NCI-H1436 treated with DMSO at 0.1 percent for 48 hours (cell line): ENCODE measurements around the gene LONP1.

Experiments used
- DNase-seq: peaks from one replicate; lab custom pipeline; 2025; lab: John Stamatoyannopoulos, UW

LONP1 gene

DNA sequence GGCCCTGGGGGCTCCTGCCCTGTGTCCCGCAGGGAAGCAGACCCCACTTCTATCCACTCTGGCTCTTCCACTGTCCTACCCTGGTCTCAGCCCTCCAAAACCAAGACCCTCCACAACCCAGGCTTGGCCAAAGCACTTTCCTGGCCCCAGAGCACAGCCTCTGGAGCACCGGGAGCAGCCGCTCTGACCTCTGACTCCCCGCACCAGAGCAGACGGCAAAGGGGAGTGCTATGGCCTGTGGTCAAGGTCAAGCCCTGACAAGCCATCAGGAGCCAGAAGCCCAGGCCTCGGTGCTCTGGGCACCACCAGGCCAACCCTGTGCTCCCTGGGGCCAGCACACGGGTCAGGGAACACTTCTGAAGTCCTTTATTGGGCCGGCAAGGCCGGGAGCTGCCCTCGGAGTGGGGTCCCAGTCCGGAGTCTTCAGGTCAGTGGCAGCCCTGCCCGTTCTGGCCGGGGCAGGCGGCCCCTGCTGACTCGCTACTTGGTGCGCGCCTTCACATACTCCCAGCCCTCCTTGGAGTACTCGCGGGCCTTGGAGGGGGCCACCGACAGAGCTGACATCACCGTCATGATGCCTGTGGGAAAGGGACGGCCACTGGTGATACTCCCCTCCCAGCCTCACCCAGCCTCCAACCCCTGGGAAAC, 41.8 kb downstream of the LONP1 start:
- no peak for DNase-seq

DNA sequence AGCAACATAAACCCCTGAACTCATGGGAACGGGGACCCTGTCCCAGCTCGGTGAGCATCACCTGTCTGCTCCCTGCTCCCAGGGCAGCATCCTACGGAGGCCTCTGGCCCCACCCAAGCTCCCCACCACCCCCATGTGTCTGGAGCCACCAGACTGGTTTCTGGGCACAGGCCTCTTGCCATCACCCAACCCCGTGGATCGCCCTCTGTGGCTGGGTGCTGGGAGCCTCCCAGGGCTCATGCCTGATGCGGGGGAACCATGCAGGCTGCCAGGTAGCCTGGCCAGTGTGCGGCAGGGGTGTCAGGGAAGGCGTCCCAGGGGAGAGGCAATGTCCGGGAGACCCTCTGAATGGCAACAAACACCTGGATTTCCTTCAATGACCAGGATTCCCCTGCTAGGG, 42.4 kb downstream of the LONP1 start:
- DNase-seq: no peak

DNA sequence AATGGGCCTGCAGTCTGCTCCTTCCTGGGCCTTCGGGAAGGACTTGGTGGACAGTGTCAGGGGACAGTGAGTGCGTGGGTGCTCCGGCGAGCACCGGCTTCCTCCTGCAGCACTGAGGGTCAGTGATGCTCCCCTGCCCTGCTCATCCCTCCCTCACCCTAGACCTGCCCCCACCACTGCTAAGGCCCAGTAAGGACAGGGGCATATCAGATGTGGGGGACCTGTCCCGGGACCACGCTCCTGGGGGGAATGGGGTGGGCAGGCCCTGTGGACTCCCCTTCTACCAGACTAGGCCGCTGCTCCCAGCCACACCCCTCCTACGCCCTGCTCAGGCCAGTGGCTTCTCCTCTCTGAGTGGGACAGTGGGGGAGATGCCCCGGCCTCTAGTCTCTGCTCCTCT, 42.8 kb downstream of the LONP1 start:
- no peak for DNase-seq

DNA sequence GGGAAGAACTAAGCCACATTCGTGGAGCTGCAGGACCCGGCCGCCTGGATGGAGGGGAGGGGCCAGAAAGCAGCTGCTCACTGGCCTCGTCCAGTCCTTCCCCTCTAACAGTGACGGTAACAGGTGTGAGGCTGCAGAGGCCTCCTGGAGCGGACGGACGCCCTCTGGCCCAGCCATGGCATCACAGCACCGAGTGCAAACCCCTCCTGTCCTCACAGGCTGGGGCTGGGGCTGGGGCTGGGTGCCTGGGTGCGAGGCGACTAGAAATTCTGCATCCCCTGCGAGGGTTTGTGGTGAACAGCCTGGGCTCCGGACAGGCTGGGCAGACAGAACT, 43.2 kb downstream of the LONP1 start:
- DNase-seq: no peak

DNA sequence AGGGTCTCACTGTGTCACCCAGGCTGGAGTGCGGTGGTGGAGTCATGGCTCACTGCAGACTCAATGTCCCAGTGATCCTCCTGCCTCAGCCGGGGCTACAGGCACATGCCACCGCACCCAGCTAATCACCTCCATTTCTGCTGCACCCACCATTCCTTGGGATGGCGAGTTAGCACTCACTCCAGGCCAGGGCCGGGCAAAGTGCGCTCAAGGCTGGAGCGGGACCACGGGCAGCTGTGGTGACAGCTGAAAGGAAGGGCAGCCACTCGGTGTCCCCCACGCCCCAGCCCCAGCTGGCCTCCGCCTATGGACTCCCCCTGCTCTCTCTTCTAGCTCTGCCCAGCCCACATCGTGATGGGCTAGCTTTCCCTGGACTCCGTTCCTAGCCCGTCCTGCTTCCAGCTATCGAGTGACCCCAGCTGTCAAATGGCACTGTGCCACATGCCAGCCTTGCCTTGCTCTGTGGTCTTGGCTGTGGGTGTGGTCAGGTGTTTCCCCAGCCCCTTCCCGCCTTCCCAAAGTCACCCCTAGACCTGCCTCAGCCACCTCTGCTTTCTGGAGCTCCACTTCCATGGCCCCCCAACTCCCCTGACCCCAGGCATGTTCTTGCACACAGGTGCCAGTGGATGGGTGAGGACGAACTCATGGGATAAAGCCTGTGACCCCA, 43.7 kb downstream of the LONP1 start:
- DNase-seq: no peak

DNA sequence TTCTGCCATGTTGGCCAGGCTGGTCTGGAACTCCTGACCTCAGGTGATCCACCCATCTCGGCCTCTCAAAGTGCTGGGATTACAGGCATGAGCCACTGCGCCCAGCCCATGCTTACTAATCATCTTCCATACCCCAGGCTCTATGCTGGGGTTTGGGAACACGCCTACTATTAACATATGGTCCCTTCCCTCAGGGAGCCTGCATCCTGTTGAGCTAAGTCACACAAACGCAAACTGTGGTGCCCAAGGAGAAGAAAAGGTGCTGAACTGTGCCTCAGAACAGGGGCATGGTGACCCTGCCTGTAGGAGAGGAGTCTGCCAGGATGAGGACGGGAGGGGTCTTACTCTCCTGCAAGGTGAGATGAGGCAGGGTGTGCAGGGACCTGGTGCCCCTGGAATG, 45.2 kb downstream of the LONP1 start:
- no peak for DNase-seq

DNA sequence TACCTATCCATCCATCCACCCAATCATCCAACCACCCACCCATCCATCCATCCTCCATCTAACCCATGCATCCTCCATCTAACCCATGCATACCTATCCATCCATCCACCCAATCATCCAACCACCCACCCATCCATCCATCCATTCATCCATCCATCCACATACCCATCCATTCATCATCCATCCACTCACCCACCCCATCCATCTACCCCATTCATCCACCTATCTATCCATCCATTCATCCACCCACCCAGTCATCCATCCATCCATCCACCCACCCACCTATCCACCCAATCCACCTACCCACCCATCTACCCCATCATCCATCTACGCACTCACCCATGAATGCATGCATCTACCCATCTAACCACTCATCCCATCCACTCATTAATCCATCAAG, 46.2 kb downstream of the LONP1 start:
- no peak for DNase-seq

DNA sequence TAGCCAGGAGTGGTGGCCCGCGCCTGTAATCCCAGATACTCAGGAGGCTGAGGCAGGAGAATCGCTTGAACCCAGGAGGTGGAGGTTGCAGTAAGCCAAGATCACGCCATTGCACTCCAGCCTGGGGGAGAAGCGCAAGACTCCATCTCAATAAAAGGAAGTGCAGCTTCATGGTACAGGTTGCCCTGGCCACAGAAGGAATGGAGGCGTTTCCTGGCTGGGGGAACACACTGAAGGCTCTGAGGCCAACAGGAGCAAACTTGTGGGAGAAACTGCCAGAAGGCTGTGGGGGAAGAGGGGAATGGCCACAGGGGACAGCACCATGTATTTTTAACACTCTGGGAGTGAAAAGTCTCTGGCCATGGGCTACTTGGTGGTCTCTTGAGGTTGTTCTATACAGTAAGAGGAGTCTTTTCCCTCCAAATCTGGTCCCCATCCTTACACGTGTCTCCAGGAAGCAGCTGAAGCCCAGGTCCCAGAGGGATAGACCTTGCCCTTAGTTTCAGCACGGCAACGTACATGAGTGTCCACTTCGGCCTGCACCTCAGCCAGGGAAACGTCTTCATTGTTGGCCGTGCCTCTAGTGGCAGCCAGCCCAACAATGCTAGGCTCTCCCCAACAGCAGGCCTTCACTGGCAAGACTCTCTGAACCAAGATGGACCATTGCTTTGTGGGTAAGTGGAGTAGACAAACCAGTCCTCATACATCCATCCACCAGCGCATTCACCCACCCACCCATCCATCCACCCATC, 47.1 kb downstream of the LONP1 start:
- no peak for DNase-seq

DNA sequence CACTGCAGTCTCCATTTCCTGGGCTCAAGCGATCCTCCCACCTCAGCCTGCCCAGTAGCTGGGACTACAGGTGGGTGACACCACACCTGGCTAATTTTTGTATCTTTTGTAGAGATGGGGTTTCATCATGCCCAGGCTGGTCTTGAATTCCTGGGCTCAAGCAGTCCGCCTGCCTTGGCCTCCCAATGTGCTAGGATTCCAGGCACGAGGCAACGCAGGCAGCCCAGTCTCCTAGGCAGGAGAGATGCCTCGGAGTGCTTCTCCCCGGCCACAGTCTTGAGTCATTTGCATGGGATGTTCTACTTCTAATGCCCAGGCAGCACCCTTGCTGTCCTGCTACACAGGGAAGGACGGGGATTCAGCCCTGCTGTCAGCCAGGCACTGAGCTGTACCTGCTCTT, 48.3 kb downstream of the LONP1 start:
- no peak for DNase-seq

DNA sequence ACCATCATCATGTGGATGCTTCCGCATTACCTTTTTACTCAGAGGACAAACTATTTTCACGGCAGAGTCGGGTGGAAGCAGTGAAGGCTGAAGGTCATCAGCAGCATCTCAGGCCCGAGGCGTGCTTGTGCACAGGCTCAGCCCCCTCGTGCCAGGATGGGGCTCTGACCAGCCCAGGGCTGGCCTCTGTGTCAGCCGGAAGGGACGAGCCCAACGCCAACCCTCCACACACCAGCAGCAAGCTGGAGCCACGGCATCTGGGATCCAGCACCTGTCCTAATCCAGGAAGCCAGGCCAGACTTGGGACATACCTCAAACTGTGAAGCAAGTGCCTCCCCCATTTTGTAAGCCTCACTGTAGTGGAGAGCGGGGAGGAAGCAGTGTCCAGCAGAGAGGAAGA, 50.7 kb downstream of the LONP1 start:
- DNase-seq: no peak

DNA sequence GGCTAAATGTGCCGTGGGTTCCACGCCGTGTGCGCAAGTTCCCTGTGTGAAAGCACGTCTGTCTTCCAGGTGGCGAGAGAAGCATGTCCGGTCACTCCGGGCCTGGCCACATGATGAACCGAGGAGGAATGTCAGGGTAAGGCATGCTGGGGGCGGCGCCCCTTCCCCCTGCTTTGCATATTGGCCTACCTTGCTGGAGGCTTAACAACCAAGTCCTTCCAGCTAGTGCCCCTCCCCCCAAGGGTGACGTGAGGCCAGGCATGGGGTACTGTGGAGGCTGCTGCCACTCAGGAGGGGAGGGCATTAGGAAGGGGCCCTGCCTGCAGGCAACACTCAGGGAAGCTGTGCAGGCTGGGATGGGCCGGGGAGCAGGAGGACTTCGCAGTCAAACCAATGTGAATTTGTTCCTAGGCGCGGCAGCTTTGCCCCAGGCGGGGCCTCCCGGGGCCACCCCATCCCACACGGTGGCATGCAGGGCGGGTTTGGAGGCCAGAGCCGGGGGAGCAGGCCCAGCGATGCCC, 52.1 kb downstream of the LONP1 start:
- DNase-seq: no peak

DNA sequence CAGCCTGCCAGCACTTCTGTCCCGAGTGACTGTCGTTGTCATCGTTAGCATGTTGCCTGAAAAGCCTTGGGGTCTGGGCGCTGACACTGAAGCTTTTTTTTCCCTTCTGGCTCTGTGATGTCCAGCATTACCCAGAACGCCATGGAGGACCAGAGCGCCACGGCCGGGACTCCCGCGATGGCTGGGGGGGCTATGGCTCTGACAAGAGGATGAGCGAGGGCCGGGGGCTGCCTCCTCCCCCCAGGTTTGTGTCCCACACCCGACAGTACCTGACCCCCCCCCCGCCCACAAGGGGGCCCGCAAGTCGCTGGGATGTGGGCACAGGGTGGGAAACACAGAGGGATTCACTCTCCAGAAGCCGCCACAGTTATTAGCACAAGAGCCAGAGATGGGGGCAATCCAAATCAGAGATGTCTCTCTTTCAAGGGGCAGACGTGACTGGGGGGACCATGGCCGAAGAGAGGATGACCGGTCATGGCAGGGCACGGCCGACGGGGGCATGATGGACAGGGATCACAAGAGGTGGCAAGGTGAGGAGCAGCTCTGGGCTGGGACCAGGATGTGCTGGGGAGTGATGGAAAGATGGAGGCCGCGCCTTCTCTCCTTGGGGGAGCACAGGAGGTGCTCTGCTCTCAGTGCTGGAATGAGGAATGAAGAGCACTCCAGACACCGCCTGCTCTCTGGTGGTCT, 52.9 kb downstream of the LONP1 start:
- no peak for DNase-seq

DNA sequence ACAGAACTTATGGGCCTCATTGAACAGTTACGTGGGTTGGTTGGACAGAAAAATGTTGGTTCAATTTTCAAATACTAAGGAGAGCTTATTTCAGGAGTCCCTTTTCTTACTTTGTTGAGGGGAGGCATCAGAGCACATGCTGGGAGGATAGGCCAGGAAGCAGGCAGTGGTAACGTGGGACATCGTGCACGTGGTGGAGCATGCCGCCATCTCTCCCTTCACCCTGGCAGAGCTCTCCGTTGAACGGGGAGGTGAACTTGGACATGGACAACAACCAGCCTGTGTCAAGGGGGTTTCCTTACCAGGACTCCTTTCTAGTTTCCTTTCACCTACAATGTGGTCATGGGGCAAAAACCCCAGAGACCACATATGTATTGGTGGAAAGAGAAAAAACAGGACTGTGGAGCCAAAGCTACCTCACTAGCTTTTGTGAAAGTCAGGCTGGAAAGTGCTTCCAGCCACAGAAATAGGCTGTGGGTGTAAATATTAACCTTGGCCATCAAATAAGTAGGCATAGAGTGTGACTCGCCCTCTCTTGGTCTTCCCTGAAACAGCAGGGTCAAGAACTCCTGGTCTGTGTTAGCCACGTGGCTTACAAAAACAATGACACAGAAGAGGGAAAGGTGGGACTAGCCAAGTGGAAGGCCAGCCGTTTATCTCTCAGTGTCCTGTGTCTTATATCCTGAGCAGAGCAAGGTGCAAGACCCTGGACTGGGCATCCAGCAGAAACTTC, 54.0 kb downstream of the LONP1 start:
- no peak for DNase-seq

DNA sequence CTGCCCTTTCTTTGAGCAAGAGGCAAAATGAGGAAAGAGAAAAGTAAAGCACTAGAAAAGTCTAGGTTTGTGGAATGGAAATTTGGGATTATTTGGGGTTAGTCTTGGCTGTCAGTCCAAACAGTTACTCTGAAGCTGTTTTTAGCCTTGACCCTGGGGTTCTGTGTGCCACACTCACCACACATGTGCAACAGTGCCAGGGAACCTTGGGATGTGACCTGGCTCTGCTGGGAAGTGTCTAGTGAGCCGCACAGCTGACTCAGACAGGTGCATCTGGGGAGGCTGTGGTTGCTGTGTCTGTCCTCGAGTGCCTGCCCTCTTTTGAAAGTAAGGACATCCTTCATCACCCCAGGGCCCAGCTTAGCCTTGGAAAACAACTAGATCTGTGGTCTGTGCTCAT, 55.4 kb downstream of the LONP1 start:
- DNase-seq: no peak

DNA sequence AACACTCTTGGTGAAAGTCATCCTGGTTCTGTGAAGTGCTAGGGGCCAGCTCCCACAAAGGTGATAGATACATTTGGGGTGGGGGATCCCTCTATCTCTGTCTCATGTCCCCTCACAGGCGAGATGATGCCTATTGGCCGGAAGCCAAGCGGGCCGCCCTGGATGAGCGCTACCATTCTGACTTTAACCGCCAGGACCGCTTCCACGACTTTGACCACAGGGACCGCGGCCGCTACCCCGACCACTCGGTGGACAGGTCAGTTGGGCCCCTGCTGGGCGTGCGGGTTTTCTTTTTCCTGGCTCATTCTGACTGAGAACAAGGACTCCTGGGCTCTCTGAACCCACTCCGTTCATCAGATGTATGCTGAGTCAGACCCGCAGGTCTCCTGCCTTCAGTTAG, 56.0 kb downstream of the LONP1 start:
- no peak for DNase-seq

DNA sequence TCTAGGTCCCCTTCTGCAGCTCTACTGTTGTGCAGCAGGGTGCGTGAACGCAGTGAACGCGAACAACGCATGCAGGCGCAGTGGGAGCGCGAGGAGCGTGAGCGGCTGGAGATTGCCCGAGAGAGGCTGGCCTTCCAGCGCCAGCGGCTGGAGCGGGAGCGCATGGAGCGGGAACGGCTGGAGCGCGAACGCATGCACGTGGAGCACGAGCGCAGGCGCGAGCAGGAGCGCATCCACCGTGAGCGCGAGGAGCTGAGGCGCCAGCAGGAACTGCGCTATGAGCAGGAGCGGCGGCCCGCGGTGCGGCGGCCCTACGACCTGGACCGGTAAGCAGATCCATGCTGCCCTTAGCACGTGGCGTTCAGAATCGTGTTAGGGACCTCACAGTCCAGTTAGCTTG, 58.5 kb downstream of the LONP1 start:
- no peak for DNase-seq

DNA sequence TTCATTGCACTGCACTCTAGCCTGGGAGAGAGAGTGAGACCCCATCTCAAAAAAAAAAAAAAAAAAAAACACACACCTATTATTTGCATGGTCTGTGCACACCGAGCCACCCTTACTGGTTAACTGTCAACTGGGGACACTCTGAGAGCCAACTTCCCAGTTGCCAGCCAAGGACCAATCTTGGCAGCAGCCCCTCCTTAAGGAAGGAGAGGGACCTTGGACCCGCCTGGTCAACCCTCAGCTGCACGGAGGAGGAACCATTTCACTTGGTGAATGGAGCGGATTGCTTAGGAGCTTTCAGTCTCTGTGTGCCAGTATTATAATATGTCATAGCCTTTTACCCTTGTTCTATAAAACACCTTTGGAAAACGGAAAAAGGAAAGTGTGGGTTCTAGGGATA, 64.5 kb downstream of the LONP1 start:
- no peak for DNase-seq

DNA sequence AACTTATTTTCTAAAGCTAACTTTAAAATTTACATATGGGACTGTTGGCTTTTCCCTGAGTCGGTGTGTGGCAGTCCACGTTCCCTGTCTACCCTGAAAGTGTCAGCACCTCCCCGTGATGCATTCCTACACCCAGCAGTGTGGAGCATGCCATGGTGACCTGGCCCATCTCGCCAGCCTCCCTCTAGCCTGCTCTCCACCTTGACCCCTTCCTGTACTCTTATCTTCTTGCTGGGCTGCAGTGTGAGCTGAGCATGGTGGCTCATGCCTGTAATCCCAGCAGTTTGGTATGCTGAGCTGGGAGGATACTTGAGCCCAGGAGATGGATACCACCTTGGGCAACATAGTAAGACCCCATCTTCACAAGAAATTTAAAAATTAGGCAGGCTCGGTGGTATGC, 65.0 kb downstream of the LONP1 start:
- DNase-seq: no peak

DNA sequence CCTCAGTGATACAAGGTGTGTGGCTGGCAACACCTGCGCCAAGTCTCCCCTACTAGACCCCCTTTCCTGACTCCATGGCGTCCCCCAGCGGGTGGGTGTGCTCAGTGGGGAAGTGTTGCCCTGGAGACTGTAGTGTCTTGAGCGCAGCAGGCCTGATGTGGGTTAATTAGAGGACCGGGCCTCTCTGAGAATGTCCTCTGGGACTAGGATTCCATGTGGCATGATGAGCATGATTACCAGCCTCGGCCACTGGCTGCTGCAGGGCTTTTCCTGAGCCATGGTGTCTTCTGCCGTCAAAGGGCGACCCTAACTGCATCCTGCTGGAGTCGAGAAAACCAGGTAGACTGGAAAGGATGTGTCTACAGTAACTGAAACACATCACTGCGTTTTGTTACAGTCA, 67.7 kb downstream of the LONP1 start:
- DNase-seq: no peak

DNA sequence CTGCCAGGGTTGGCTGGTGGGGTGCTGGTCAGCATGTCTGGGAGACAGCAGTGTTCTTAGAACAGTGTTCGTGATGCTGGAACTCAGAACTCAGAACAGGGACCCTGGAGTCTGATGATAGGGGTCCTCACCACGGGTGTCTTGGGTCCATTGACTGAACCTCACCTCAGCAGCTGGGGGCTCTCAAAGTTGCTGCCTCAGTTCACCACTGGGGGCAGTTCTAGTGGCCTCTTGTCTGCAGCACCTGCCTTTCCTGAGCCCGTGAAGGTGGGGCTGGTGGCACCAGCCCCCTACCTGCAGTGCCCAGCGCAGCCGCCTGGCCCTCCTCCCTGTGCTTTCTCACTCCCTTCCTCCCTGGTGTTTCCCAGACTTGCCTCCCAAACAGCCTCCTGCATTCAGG, 68.6 kb downstream of the LONP1 start:
- no peak for DNase-seq

DNA sequence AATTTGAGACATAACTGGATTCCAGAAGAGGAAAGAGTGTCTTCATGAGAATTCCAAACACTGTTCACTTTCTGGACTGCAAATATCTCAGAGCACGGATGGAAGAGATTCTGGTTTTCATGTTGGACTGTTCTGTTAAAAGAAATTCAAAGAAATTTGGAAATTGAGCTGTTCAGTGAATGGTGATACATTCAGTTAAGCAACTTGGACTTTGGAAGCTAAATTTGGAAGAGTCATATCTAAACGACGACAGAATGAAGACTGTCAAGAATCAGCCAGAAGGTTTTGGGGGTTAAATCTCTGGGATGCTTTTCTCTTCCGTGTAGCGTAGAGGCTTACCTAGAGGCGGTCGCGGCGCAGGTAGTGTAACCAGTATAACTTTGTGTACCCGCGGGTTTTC, 71.5 kb downstream of the LONP1 start:
- no peak for DNase-seq

DNA sequence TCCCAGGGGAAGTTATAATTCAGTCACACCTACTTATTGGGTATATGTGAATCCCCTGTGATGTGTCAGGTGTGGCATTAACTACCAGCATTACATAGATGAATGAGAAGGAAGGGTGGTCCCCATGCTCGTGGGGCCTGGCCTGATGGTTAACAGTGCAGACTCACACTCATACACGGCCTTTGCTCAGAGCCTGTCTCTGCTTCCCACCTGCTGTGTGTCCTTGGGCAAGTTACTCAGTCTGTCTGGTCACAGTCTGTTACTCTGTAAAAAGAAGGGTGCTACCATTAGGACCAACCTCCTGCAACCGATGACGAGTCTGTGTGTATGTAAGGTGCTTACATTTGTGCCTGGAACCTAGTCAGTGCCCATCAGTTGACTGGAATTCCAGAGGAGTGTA, 73.2 kb downstream of the LONP1 start:
- DNase-seq: no peak
